ENCODE data around the gene SLC29A2.
A peak's percentile ranks its signal among the peaks of the same experiment; 100 is the strongest.
"Not testable (repeated sequence)": the region's sequence is repeated elsewhere in the genome, so short reads cannot be mapped to it uniquely, and the experiment has no call there.

The SLC29A2 gene

GRCh38 chr11:66332371-66333219 is 39.0 kb downstream of the SLC29A2 start:
- DNase-seq, result no peak

GRCh38 chr11:66331542-66332370 is 39.8 kb downstream of the SLC29A2 start:
- no peak for DNase-seq

DNA sequence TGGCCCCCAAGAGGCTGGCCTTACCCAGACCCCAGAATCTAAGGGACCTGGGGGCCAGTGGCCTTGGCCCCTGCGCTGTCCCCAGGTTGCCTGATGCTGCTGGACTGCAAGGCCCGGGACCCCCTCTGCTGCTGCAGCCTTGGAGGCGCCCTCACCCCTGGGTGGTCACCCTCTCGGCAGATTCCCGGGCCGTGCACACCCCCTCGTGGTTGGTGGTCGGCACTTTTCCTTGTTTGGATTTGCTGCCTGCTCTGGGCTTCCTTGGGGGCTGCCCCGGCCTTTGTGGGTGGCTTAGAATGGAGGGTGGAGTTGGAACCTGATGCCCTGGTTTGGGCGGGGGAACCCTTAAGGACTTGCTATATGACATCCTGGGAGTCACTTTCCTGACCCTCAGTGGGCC is 40.6 kb downstream of the SLC29A2 start:
- DNase-seq, result no peak

DNA sequence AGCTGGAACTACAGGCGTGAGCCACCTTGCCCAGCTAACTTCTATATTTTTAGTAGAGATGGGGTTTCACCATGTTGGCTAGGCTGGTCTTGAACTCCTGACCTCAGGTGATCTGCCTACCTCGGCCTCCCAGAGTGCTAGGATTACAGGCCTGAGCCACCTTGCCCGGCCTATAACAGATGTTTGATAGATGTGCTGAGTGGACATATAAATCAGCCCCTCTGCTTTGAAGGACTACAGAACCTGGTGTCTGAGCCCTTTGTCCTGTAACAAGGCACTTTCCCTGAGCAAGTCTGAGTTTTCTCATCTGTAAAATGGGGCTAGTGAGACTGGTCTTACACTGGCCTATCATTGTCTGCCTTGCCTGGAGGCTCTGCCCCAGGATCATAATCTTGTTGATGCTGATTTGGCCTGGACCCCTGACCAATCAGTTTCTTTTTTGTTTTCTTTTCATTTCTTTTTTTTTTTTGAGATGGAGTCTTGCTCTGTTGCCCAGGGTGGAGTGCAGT is 42.3 kb downstream of the SLC29A2 start:
- no peak for DNase-seq

- DNase-seq, result peak; percentile 80
Observed at GRCh38 chr11:66328302-66329144, 43.0 kb downstream of the SLC29A2 start.

GRCh38 chr11:66328031-66328301 is 43.6 kb downstream of the SLC29A2 start:
- DNase-seq, result peak; percentile 63

GRCh38 chr11:66327171-66328030 is 44.2 kb downstream of the SLC29A2 start:
- DNase-seq, result no peak

- DNase-seq, result no peak
Observed at GRCh38 chr11:66326261-66327111, 45.1 kb downstream of the SLC29A2 start.

GRCh38 chr11:66325263-66325671 is 46.3 kb downstream of the SLC29A2 start:
- DNase-seq, result no peak

GRCh38 chr11:66324664-66325063 is 46.9 kb downstream of the SLC29A2 start:
- no peak for DNase-seq

- no peak for DNase-seq
Observed at GRCh38 chr11:66323684-66324083, 47.9 kb downstream of the SLC29A2 start.

GRCh38 chr11:66322732-66323427 is 48.7 kb downstream of the SLC29A2 start:
- no peak for DNase-seq

DNA sequence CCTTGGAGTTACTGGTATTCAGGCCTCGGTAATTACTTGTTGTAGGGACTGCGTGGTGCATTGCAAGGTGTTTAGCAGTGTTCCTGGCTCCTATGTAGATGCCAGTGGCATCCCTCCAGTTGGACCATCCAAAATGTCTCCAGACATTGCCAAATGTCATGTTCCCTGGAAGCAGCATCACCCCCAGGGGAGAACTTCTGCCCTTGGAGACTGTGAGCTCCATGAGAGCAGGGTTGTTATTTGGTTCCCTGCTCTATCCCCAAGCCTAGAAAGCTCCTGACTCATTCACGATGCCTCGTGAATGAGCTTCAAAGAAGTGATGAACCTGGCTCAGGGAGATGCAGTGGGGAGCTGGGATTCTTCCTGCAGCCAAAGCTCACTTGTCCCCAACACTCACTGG is 50.0 kb downstream of the SLC29A2 start:
- DNase-seq, result no peak

GRCh38 chr11:66320748-66321147 is 50.8 kb downstream of the SLC29A2 start:
- DNase-seq, result not testable (repeated sequence)

GRCh38 chr11:66320289-66320688 is 51.3 kb downstream of the SLC29A2 start:
- DNase-seq, result not testable (repeated sequence)

- no peak for DNase-seq
Observed at GRCh38 chr11:66318600-66318970, 53.0 kb downstream of the SLC29A2 start.

DNA sequence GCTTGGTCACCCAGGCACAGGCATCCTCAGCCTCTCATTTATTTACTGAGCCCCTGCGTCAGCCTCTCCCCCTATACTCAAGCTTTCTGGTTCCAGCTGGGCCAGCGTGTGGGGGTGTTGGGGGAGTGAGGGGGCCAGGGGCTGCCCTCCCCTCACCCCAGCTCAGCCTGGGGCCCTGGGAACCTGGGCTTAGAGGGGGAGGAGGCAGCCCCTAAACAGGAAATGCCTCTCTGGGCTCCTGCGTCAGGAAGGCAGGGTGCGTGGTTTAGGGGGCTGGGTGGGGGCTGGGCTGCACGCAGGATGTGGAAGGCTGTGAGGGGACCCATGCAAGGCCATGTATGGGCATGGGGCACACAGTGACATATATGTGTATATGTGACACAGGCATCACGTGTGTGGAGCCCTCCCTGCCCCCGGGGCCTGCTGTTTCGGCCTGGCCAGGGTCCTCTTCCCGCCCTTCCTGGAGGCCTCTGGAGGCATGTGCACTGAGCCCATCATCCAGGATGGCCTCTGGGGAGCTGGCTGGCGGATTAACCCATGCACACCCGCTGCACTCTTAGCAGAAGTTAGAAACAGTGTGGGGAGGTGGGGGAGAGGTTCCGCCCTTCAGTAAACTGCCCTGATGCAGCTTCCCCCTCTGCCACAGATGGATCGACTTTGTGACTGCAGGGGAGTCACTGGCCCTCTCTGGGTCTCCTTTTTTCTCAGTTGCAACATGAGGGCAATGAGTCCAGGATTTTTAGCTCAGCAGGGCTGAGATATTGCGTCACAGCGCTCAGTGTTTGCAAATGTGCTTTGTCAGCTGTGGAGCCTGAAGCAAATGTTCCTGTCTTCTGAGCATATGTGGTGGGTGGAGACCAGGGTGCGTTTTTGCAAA is 53.6 kb downstream of the SLC29A2 start:
- DNase-seq, result peak; percentile 36

- no peak for DNase-seq
Observed at GRCh38 chr11:66317322-66317722, 54.2 kb downstream of the SLC29A2 start.

GRCh38 chr11:66316849-66317251 is 54.7 kb downstream of the SLC29A2 start, which contains the start of gene CD248:
CD248 (minus strand) TSS chr11:66317044; CDS start chr11:66317027, 17 bp downstream.
- no peak for DNase-seq

Measured in CD4-positive, alpha-beta T cell treated with Interleukin-4 for 4 hours (primary cell).